Measurements from ENCODE around the gene DLGAP1. TPM values are rescaled to one million over a fixed set of nuclear protein-coding genes. Genes with fewer than 3 reads are reported as not detected.
"Not testable (repeated sequence)": the region's sequence is repeated elsewhere in the genome, so short reads cannot be mapped to it uniquely, and the experiment has no call there.

Gene DLGAP1
- total RNA-seq, 1 donor from 2014 or later: 57.1 TPM

DNA sequence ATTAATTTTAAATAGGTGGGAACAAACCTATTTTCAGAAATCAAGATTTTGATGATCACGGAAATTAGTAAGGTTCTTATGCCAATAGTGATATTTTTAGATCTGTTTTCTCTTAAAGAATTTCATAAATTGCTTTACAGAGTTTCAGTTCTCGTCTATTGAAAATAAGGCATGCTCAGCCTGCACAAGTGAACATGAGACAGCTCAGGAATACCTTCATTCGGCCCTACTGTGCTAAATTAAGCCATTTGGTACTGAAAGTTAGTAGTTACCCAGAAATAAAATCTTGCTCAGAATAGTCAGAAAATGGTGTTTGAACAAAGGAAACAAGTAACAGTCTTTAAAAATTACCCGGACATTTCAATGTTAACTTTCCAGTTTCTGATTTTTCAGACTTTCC lies 60.4 kb downstream of the DLGAP1 start:
- DNase-seq (ENCODE audit: low spot score in 2 of 2) (no peak), FAIRE-seq (no peak)

- DNase-seq (ENCODE audit: low spot score in 2 of 2) (no peak), FAIRE-seq (no peak)
Observed at GRCh38 chr18:4391859-4392258, 63.2 kb downstream of the DLGAP1 start.

DNA sequence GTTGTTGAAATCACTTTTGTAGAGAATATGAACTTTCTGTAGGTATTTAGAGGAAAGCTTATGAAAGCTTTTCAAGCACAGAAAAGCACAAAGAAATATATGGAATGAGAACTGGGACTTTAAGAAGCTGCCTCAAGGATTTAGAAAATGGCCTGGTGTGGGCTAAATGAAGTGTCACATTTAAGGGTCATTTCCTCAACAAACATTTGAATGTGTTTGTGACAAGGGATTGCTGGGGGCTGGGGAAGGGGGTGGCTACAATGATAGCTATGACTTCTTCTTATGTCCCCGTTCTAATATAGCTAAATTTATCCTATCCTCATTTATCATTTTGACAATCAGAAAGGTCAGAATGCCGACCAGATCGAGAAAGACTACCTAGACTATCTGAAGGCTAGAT lies 69.2 kb downstream of the DLGAP1 start:
- DNase-seq (ENCODE audit: low spot score in 2 of 2): no peak
- FAIRE-seq: no peak

DNA sequence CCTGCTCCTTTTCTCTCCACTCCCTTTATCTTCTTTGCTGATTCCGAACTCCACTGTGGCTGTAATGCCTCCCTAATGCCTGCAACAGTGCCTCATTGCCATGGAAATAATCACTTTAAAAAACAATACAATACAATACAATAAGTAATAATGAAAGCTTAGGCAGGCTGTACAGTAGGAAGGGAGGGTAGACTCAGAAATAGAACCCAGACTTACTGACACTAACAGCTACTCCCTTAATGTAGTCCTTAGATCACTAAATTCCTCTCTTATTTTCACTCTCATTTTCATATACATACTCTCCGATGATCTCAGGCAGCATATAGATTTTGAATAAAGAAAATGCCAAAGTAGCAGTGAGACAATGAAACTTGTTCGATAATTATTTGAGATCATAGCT lies 70.2 kb downstream of the DLGAP1 start:
- FAIRE-seq (no peak), DNase-seq (ENCODE audit: low spot score in 2 of 2) (no peak)

DNA sequence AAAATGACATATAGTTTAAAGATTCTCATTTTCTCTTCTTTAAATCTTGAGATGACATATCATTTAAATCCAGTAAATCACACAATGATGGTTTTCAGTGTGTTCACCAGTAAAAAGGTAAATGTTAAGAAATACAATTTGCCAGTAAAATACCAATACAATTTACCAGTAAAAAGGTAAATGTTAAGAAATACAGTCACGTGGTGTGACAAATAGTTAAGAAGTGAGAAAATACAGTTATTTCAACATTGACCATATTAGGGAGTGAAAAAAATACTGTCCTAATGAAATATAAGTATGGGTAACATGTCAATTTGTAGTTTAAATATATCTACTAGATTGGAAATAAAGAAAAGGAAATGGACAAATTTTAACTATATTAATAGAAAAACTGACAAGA lies 80.5 kb downstream of the DLGAP1 start:
- no peak for FAIRE-seq

GRCh38 chr18:4369705-4370104 lies 85.4 kb downstream of the DLGAP1 start:
- no peak for FAIRE-seq
- no peak for DNase-seq (ENCODE audit: low spot score in 2 of 2)

More for the DNA sequence above, 80.5 kb downstream of the DLGAP1 start:
- no peak for DNase-seq (ENCODE audit: low spot score in 2 of 2)

DNA sequence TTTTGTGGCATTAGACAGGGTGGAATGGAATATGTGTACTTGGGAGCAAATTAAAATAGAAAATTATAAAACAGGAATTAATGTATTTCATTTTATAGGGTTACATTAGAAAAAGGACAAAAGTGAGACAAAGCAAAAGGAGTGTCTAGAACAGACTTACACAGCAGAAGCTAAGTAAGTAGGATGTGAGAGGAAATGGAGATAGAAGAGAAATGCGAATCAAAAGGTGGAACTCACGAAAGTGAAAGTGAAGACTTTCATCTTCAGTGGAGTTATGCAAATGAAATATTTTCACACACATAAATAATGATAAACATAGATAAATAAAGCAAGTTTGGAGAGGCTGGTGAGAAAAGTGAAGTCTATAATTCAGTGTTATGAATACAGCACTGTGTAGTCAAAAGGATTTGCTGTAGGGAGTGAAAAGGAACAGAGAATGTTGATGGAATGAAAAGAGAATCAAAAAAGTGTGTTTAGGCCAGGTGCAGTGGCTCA lies 94.8 kb downstream of the DLGAP1 start:
- FAIRE-seq: no peak
- no peak for DNase-seq (ENCODE audit: low spot score in 2 of 2)

DNA sequence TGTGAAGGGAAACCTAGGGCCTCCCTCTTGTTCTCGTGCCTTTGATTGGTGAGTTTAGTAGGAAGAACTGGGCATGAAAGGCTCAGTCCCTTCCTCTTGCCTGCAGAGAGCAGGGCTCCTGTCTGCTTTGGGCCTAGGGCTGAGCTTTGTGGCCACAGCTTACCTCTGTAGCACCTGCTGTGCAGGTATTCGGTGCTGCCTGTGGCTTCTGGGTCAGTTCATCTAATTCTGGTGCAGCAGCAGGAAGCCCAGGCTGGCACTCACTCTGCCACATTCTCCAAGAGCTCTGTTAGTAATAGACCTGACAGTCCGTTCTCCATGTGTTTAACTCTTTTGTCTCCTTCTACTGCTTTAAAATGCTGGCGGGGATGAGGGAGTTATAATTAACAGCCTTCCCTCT lies 96.5 kb downstream of the DLGAP1 start:
- no peak for DNase-seq (ENCODE audit: low spot score in 2 of 2)
- FAIRE-seq: no peak

DNA sequence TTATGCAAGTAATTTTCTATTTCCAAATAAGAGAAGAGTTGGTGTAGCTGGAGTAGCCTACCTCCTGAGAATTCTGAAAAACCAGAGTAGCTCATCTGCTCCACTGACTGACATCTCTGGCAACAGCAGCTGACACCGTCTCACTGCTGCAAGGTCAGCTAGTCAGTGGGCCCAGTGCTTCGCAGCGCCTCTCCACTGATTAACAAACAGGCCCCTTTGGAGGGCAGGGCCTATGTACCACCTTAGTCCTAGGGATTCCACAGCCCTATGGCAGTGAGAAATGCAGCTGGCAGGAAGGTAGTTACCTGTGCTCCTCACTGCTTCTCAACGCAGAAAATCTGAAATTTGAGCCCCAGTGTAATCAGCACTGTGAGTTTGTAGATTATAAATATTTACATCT lies 97.5 kb downstream of the DLGAP1 start:
- DNase-seq (ENCODE audit: low spot score in 2 of 2): no peak

DNA sequence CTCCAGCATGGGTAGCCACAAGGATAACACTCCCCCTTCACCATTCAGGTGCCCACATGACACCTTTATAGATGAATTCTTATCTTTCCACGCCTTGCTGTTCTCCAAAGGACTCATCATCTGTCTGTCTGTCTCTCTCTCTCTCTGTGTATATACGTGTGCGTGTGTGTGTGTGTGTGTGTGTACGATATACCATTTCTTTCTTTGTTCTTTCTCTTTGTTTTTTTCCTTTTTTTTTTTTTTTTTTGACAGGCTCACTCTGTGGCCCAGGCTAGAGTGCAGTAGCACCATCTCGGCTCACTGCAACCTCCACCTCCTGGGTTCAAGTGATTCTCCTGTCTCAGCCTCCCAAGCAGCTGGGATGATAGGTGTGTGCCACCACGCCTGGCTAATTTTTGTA lies 98.2 kb downstream of the DLGAP1 start:
- DNase-seq (ENCODE audit: low spot score in 2 of 2) (no peak), FAIRE-seq (no peak)

More for the DNA sequence above, 97.5 kb downstream of the DLGAP1 start:
- no peak for FAIRE-seq

GRCh38 chr18:4353853-4354418 lies 101.2 kb downstream of the DLGAP1 start:
- no peak for FAIRE-seq

GRCh38 chr18:4352746-4353551 lies 102.2 kb downstream of the DLGAP1 start:
- DNase-seq (ENCODE audit: low spot score in 2 of 2) (no peak), FAIRE-seq (no peak)

More at GRCh38 chr18:4353853-4354418, 101.2 kb downstream of the DLGAP1 start:
- no peak for DNase-seq (ENCODE audit: low spot score in 2 of 2)

DNA sequence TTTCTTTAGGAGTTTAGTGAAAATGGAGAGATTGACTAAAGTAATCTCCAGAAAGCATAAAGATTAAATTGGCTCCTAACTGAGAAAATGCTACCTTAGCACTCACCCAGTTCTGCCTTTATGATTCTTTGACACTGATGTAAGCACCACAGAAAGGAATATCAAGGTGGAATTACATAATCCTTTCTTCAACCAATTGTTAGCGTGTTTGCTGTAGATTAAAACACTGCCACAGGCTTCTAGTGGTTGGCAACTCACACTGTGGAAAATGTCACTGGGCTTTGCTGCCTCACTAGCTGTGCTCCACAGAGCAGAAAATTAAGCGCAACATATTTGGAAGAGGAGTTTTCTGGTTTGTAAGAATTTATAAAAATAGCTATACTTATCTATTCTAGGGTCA lies 104.1 kb downstream of the DLGAP1 start:
- FAIRE-seq (no peak), DNase-seq (ENCODE audit: low spot score in 2 of 2) (no peak)

DNA sequence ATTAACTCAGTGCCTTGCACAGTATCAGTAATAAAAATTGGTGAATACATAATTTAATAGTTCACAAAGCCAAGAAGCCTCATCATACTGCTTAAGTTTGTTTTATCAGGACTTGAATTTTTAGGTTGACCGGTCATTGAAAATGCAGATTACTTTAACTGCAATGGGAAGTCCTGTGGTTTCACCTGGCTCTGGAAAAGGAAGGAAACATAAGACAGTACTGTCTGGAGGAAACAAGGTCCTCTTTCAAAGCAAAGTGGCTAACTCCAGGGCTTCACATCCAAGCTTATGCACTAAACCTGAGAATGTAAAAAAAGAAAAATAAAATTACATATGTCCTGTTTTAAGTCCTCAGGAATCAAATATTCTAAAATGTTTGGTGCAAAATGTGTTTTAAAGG lies 119.7 kb downstream of the DLGAP1 start:
- DNase-seq (ENCODE audit: low spot score in 2 of 2) (no peak), FAIRE-seq (no peak)

- no peak for DNase-seq (ENCODE audit: low spot score in 2 of 2)
- FAIRE-seq: no peak
Observed at GRCh38 chr18:4333043-4333442, 122.1 kb downstream of the DLGAP1 start.

DNA sequence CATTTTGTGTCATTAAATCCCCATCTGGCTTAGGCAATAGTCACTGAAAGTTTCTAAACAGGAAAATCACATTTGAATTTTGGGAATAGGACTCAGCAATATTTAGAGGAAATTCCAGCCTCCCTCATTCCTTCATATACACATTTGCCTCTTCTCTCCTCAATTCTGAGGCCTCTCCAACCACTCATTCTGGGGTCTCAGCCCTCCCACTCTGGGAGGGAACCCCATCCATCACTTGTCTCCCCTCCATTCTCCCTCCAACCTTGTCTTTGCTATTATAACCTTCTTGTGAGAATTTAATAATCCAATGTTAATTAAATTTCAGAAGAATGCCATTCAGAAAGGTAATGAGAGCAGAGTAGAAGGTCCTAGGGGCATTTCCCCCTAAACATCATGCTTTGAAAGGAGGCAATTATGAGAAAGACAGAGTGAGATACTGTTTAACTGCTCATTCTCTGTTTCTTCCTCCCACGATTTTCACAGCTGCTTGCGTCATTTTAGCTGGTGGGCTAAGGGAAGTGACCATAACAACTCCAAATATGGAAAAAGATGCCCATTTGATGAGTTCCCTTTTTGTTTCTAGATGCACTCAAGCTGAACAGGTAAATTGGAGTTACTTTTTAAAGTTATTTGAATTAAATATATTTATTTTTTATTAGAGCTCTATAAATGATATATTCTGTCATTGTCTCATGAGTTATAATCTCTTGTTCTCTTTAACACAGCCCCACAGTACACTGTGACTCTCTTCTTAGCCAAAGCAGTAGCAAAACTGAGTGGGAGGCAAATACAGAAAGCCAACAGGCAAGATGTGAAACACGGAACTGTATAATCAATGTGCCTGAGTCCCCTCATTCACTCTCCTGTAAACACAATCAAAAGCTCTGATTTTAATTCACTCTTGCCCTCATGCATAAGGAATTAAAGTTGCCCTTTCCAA lies 135.1 kb downstream of the DLGAP1 start:
- DNase-seq (ENCODE audit: low spot score in 2 of 2): peak in 1 of 2 donors; percentile 8
- FAIRE-seq: no peak

DNA sequence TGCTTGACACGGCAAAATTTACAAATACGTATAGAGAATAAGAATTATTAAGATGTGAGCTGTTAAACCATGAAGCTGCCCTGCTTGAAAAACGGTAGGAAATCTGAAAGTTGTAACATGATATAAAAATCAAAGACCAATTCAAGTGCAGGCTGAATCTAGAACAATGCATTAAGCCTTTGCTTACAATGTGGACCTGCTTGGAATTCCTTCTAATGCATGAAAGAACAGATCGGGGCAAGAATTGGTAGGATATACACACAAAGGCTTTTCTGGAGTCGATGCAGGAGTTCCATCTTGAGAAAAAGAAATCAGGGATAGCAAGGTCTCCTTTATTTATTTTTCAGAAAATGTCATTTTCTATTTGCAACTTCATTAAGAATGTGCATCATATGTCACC lies 136.8 kb downstream of the DLGAP1 start:
- no peak for FAIRE-seq
- DNase-seq (ENCODE audit: low spot score in 2 of 2): no peak

DNA sequence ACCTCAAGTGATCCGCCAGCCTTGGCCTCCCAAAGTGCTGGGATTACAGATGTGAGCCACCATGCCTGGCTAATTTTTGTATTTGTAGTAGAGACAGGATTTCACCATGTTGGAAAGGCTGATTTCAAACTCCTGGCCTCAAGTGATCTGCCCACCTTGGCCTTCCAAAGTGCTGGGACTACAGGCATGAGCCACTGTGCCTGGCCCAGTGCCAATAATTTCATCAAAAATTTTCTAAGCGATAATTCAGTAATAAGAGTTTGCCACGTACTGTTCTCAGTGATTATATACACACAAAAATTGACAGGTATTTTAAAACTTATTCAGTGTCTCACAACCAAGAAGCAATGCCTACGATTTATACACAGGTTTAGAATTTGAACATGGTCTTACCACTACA lies 143.2 kb downstream of the DLGAP1 start:
- not testable (repeated sequence) for DNase-seq (ENCODE audit: low spot score in 2 of 2); FAIRE-seq

GRCh38 chr18:4311136-4311535 lies 144.0 kb downstream of the DLGAP1 start:
- no peak for FAIRE-seq
- DNase-seq (ENCODE audit: low spot score in 2 of 2): no peak

- DNase-seq (ENCODE audit: low spot score in 2 of 2): no peak
- no peak for FAIRE-seq
Observed at GRCh38 chr18:4309227-4309626, 145.9 kb downstream of the DLGAP1 start.

DNA sequence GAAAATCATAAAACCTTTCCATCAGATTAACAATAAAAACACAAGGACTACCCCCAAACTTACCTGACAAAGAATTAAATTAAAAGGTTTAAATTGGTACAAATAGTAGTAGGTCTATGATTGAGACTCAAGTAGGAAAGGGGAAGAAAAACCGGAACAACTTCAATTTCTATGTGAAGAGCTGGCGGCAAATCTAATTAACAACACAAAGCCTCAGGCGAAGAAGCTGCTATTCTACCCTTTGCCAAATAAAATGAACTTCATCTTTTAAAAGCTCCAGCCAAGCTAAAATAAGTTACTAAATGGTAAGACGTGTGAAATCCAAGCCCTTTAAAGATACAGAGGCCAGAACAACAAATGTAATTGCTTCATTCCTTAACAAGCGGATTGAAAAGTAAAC lies 146.5 kb downstream of the DLGAP1 start:
- DNase-seq (ENCODE audit: low spot score in 2 of 2) (no peak), FAIRE-seq (no peak)
